Uterus (tissue), 2 donors: ENCODE results near the gene AGPAT3.

Experiments used
- CTCF ChIP-seq, 4 experiments: fragments of 200-600 bp in 2 of 4; fragments of 450-650 bp in 2 of 4; sonication (generic) in 2 of 4; IDR thresholded peaks; one replicate each; pipeline ENCODE4 v1.5.1; 2016 to 2019; ENCODE audit warnings: antibody characterized with exemption in 4 of 4, mild to moderate bottlenecking in 2 of 4, moderate library complexity in 1 of 4
- POLR2A ChIP-seq, 2 donors: fragments of 450-650 bp; IDR thresholded peaks; one replicate each; pipeline ENCODE4 v1.6.1; 2016; ENCODE audit warnings: antibody characterized with exemption in 2 of 2, mild to moderate bottlenecking in 1 of 2, moderate library complexity in 1 of 2

GRCh38 chr21:43923391-43923790 lies 58.4 kb downstream of the AGPAT3 start:
- TF ChIP-seq CTCF (IDR thresholded peaks at IDR 0.05) = no peak
- TF ChIP-seq POLR2A (IDR thresholded peaks at IDR 0.05) = no peak
